K562 (cell line): ENCODE data around the gene TOGARAM2. TPM values are rescaled to one million over a fixed set of nuclear protein-coding genes. Genes with fewer than 3 reads are reported as not detected.

Experiments
- ATAC-seq: fragments of 200-7000 bp; cut with Tn5 transposase; 3 replicates; pipeline ENCODE4 v1.9.1; 2020; ENCODE audit warnings: moderate library complexity
- BruUV-seq: library from RNA; stranded (reverse); fragments of 400-500 nt; replicated peaks from 2 replicates; lab custom pipeline; 2021; lab: Mats Ljungman, UMichigan
- CTCF ChIA-PET: fragments of 300-600 bp; formaldehyde crosslinking; extraction: SDS; loops from one replicate; lab custom pipeline; 2021; ENCODE audit warnings: low intra/inter-chr PET ratio; lab: Yijun Ruan, JAX
- POLR2A ChIA-PET: fragments of 300-600, 350-650 bp; sonication (Branson Sonifier 250); formaldehyde crosslinking; extraction: SDS; loops from one replicate; lab custom pipeline; 2021; ENCODE audit warnings: antibody characterized with exemption, inconsistent platforms; lab: Yijun Ruan, JAX
- DNase-seq, 4 experiments: peaks; one replicate each; pipeline versions ENCODE4 v3.0.0 to v3.0.0-alpha.2; 2011 to 2018; ENCODE audit warnings: low spot score in 3 of 4, mixed read lengths in 3 of 4; ENCODE audit errors: extremely low read depth in 1 of 4
- FAIRE-seq: peaks from 2 replicates; lab custom pipeline; 2011; peaks lifted over from hg19 to GRCh38; lab: Jason Lieb, UNC
- H2AFZ ChIP-seq: 2 replicates; pipeline ENCODE4 v1.6.0; 2011; ENCODE audit warnings: low read depth, low read length, control low read depth, inconsistent platforms
- H3K27ac ChIP-seq: fragments of 200-600 bp; 3 replicates; pipeline ENCODE4 v1.8.0; 2011; ENCODE audit warnings: low read depth, mild to moderate bottlenecking, control low read depth, inconsistent platforms, low read length, moderate library complexity, mixed read lengths; ENCODE audit errors: extremely low read depth
- H3K27me3 ChIP-seq, 2 experiments: fragments of 300-600 bp in 1 of 2; 2 replicates in 1 of 2; 3 replicates in 1 of 2; pipeline versions ENCODE4 v1.6.0 to v1.8.0; 2011; ENCODE audit warnings: inconsistent platforms in 2 of 2, low read length in 2 of 2, mild to moderate bottlenecking in 1 of 2, mixed read lengths in 1 of 2, moderate library complexity in 1 of 2; ENCODE audit not compliant: control insufficient read depth in 2 of 2, insufficient read depth in 2 of 2
- H3K36me3 ChIP-seq: fragments of 300-600 bp; 3 replicates; pipeline ENCODE4 v1.8.0; 2011; ENCODE audit warnings: mild to moderate bottlenecking, low read length, inconsistent platforms; ENCODE audit not compliant: control insufficient read depth, insufficient read depth
- H3K4me1 ChIP-seq, 2 experiments: fragments of 200-600 bp in 1 of 2; replicated peaks in 1 of 2; 2 replicates in 1 of 2; 3 replicates in 1 of 2; pipeline versions ENCODE4 v1.5.1 to v1.8.0; 2011; ENCODE audit warnings: inconsistent platforms in 2 of 2, low read length in 2 of 2, mild to moderate bottlenecking in 1 of 2, mixed read lengths in 1 of 2, moderate library complexity in 1 of 2; ENCODE audit not compliant: control insufficient read depth in 2 of 2, insufficient read depth in 2 of 2
- H3K4me2 ChIP-seq: 2 replicates; pipeline ENCODE4 v1.6.1; 2011; ENCODE audit warnings: low read length, control low read depth, inconsistent platforms, mixed read lengths; ENCODE audit not compliant: insufficient read depth
- H3K4me3 ChIP-seq: fragments of 200-600 bp; sonication (generic), shearing (Covaris generic); 2 replicates; pipeline ENCODE4 v1.5.1; 2016; ENCODE audit warnings: control low read depth, inconsistent platforms
- H3K79me2 ChIP-seq: fragments of 200-600 bp; 3 replicates; pipeline ENCODE4 v1.8.0; 2011; ENCODE audit warnings: low read length, inconsistent platforms; ENCODE audit not compliant: control insufficient read depth, insufficient read depth
- H3K9ac ChIP-seq, 2 experiments: 2 replicates each; pipeline versions ENCODE4 v1.6.0 to v1.6.1; 2011; ENCODE audit warnings: low read depth in 2 of 2, low read length in 2 of 2, control low read depth in 1 of 2, inconsistent platforms in 1 of 2, mild to moderate bottlenecking in 1 of 2, mixed read lengths in 1 of 2; ENCODE audit not compliant: insufficient read depth in 1 of 2
- H3K9me1 ChIP-seq: one replicate; pipeline ENCODE4 v1.6.0; 2011; ENCODE audit warnings: inconsistent platforms, mild to moderate bottlenecking, low read length, moderate library complexity; ENCODE audit not compliant: control insufficient read depth, insufficient read depth
- H3K9me3 ChIP-seq: replicated peaks from 2 replicates; pipeline ENCODE4 v1.5.1; 2011; ENCODE audit warnings: low read depth, low read length, inconsistent platforms; ENCODE audit not compliant: control insufficient read depth, insufficient read depth
- H4K20me1 ChIP-seq: replicated peaks from 2 replicates; pipeline ENCODE4 v1.6.1; 2011; ENCODE audit warnings: low read length, inconsistent platforms, mixed read lengths; ENCODE audit not compliant: control insufficient read depth, insufficient read depth
- AFF4 ChIP-seq: sonication (generic); formaldehyde crosslinking; IDR thresholded peaks from 2 replicates; pipeline ENCODE4 v1.8.0; 2023; ENCODE audit warnings: mild to moderate bottlenecking, missing genetic modification reagents
- HOXB6 ChIP-seq: fragments of 250-450 bp; sonication (Bioruptor Pico); IDR thresholded peaks from 2 replicates; pipeline ENCODE4 v1.5.1; 2022; ENCODE audit warnings: mild to moderate bottlenecking, borderline replicate concordance
- NR1H2 ChIP-seq: sonication (generic); formaldehyde crosslinking; IDR thresholded peaks from 2 replicates; pipeline ENCODE4 v1.4.0; 2020; ENCODE audit warnings: mild to moderate bottlenecking, missing genetic modification reagents
- NR3C1 ChIP-seq: sonication (generic); formaldehyde crosslinking; IDR thresholded peaks from 2 replicates; pipeline ENCODE4 v1.8.1; 2022; ENCODE audit warnings: missing genetic modification reagents
- SPI1 ChIP-seq: IDR thresholded peaks from 2 replicates; pipeline ENCODE4 v1.6.1; 2011; ENCODE audit warnings: low read depth, low read length, control low read depth, borderline replicate concordance
- TAF7 ChIP-seq: fragments of 450-650 bp; IDR thresholded peaks from 2 replicates; pipeline ENCODE4 v1.6.1; 2016; ENCODE audit warnings: missing genetic modification characterization, missing compliant biosample characterization
- ZBTB9 ChIP-seq: fragments of 450-650 bp; formaldehyde crosslinking; IDR thresholded peaks from 2 replicates; pipeline ENCODE4 v1.4.0; 2020; ENCODE audit warnings: mild to moderate bottlenecking, moderate library complexity
- ZNF24 ChIP-seq: fragments of 450-650 bp; IDR thresholded peaks from 2 replicates; pipeline ENCODE4 v1.6.1; 2016
- ZNF324 ChIP-seq: fragments of 250-450 bp; sonication (Bioruptor Pico); IDR thresholded peaks from 2 replicates; pipeline ENCODE4 v1.4.0; 2020; ENCODE audit warnings: mild to moderate bottlenecking
- ZNF384 ChIP-seq: IDR thresholded peaks from 2 replicates; pipeline ENCODE4 v1.6.1; 2012; ENCODE audit warnings: low read depth, low read length, improper control_type of control experiment
- ZNF561 ChIP-seq: fragments of 450-650 bp; formaldehyde crosslinking; conservative IDR thresholded peaks from 2 replicates; pipeline ENCODE4 v1.4.0; 2020; ENCODE audit warnings: mild to moderate bottlenecking, moderate library complexity
- ZNF584 ChIP-seq: fragments of 200-800 bp; sonication (Bioruptor generic); IDR thresholded peaks from 2 replicates; pipeline ENCODE4 v1.6.1; 2016; ENCODE audit warnings: low read depth, mild to moderate bottlenecking, missing genetic modification characterization, missing compliant biosample characterization
- WGBS: fragments of 100-300 bp; shearing (Covaris generic); methylation state at CpG from one replicate; pipeline ENCODE4 v1.1.6; 2016; ENCODE audit warnings: low coverage, mixed read lengths; ENCODE audit not compliant: insufficient coverage; ENCODE audit errors: missing lambda C conversion rate; 5-methylcytosine and 5-hydroxymethylcytosine counted together
- in situ Hi-C: fragments of 300-500 bp; cut with MboI; formaldehyde crosslinking; loops from 4 replicates; pipeline ENCODE4 v1.15.0; 2018; ENCODE audit warnings: inconsistent platforms, mixed read lengths
- intact Hi-C: fragments of 100-400 bp; cut with micrococcal nuclease; formaldehyde crosslinking; loops from 2 replicates; pipeline ENCODE4 v1.14.2; 2022
- polyA plus RNA-seq, 8 experiments: library from polyadenylated mRNA; depleted of rRNA in 4 of 8; stranded (reverse) in 5 of 8; unstranded in 3 of 8; fragments of >200 nt; fragmentation: Nextera tagmentation in 2 of 8; fragmentation: Illumina TruSeq in 1 of 8; extraction: Ambion mirVana in 2 of 8; extraction: Trizol in 1 of 8; gene quantifications; 2 replicates each; pipeline versions ENCODE4 v1.2.1 to v1.2.3, GENCODE V29; 2011 to 2014; ENCODE audit warnings: inconsistent platforms in 1 of 8, missing spikeins in 1 of 8
- total RNA-seq, 7 experiments: library from RNA; depleted of rRNA in 6 of 7; stranded (reverse); fragments of >200 nt in 6 of 7; fragmentation: Illumina TruSeq in 2 of 7; extraction: Trizol in 2 of 7; gene quantifications; 2 replicates each; pipeline versions ENCODE4 v1.2.1 to v1.2.3, GENCODE V29; 2011 to 2021; ENCODE audit warnings: low replicate concordance in 1 of 7
- TF ChIP-seq, protein P1 (sequence below), 2 experiments: IDR thresholded peaks; 2 replicates each; pipeline ENCODE4 v1.6.1; 2011; ENCODE audit warnings: borderline replicate concordance in 1 of 2, control low read depth in 1 of 2, low read depth in 1 of 2, low read length in 1 of 2, mild to moderate bottlenecking in 1 of 2, mixed read lengths in 1 of 2, moderate library complexity in 1 of 2; ENCODE audit not compliant: insufficient read depth in 1 of 2, insufficient read length in 1 of 2, poor library complexity in 1 of 2, severe bottlenecking in 1 of 2; ENCODE audit errors: extremely low read depth in 1 of 2

Gene TOGARAM2
- total and polyA plus RNA-seq, 9 of the 15 experiments (the other 6 are each of a cell fraction or from before 2014, with no cell fraction given): not detected

GRCh38 chr2:28981620-28982376 is 700 bp downstream of the TOGARAM2 start:
- Histone ChIP-seq H4K20me1 (no peaks in the 10 kb centered on the region), H3K4me2 (no peak overlapping the region), H3K9me1 (no peaks in the 10 kb centered on the region)
- in situ Hi-C loops (no loop called here), intact Hi-C loops (no loop called here)
- WGBS: 3% methylated on average over 10 of the region's 11 CpGs
- POLR2A ChIA-PET: interaction anchor here (1.2 kb wide), 1 partner anchor 9 kb away, joined by 3 read pairs; no protein-coding TSS in a partner anchor
- BruUV-seq: no TSS peak
- DNase-seq: no peak
- no peak for TF ChIP-seq ZNF584 (CRISPR knock-in tag)
- no peak for TF ChIP-seq ZNF384
- no peak for TF ChIP-seq NR3C1 (CRISPR knock-in tag)
- no peak for TF ChIP-seq ZNF561 (CRISPR knock-in tag)
- TF ChIP-seq AFF4 (CRISPR knock-in tag): no peak
- no peak for TF ChIP-seq TAF7 (tag)
- TF ChIP-seq ZBTB9 (CRISPR knock-in tag): no peak
- no peak for TF ChIP-seq SPI1
- TF ChIP-seq ZNF324 (CRISPR knock-in tag): no peak
- TF ChIP-seq, protein P1, sequence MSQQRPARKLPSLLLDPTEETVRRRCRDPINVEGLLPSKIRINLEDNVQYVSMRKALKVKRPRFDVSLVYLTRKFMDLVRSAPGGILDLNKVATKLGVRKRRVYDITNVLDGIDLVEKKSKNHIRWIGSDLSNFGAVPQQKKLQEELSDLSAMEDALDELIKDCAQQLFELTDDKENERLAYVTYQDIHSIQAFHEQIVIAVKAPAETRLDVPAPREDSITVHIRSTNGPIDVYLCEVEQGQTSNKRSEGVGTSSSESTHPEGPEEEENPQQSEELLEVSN (IDR thresholded peaks at IDR 0.05; ENCODE audit: borderline replicate concordance in 1 of 2, extremely low read depth in 1 of 2, insufficient read depth in 1 of 2, insufficient read length in 1 of 2, low read depth in 1 of 2, low read length in 1 of 2, poor library complexity in 1 of 2, severe bottlenecking in 1 of 2): no peak
- no peak for TF ChIP-seq HOXB6
- no peak for TF ChIP-seq ZNF24
- TF ChIP-seq NR1H2 (CRISPR knock-in tag): no peak
- TF ChIP-seq, all 486 proteins: peak for 0
- ATAC-seq (no peak; the same call in 2 of the 3 replicates), FAIRE-seq (no peak)
- peaks cover 6 to 61% of the 10 kb centered on the region in 2 experiments; a peak in 3 of 5 replicates for H3K27me3 ChIP-seq
- no peaks in the 10 kb centered on the region for H3K79me2 ChIP-seq
- H3K4me3 ChIP-seq: no peak overlapping the region
- no peak overlapping the region; a peak in 1 of 4 replicates for H3K9ac ChIP-seq
- no peak overlapping the region for H2AFZ ChIP-seq
- H3K27ac ChIP-seq: no peak overlapping the region
- no peaks in the 10 kb centered on the region for H3K36me3 ChIP-seq
- CTCF ChIA-PET: no interaction called here
- H3K4me1 ChIP-seq: no peaks in the 10 kb centered on the region; a peak in 1 of 5 replicates
- H3K9me3 ChIP-seq: no peaks in the 10 kb centered on the region
